ENCODE results near the gene GCSH. TPM values are rescaled to one million over a fixed set of nuclear protein-coding genes. Genes with fewer than 3 reads are reported as not detected.

The GCSH gene
- total and polyA plus RNA-seq, 2 of the 13 experiments (the other 11 are each of a cell fraction or from before 2014, with no cell fraction given) = 35.9 to 103 TPM

GRCh38 chr16:81035975-81036750, 60.0 kb downstream of the GCSH start (continued):
- TF ChIP-seq ZBED4 (CRISPR knock-in tag; IDR thresholded peaks at IDR 0.05; ENCODE audit: borderline replicate concordance) = no peak
- TF ChIP-seq ZFYVE20 (CRISPR knock-in tag; IDR thresholded peaks at IDR 0.05; ENCODE audit: borderline replicate concordance, low read depth) = no peak
- no peak for TF ChIP-seq NKX3-1 (CRISPR knock-in tag; IDR thresholded peaks at IDR 0.05)
- TF ChIP-seq KDM3A (CRISPR knock-in tag; IDR thresholded peaks at IDR 0.05; ENCODE audit: low read depth) = no peak
- TF ChIP-seq GRHL1 (CRISPR knock-in tag; conservative IDR thresholded peaks at IDR 0.05) = no peak
- no peak for TF ChIP-seq SIN3B (IDR thresholded peaks at IDR 0.05; ENCODE audit: low read length)
- no peak for TF ChIP-seq ATAD3A (CRISPR knock-in tag; IDR thresholded peaks at IDR 0.05)
- no peak for TF ChIP-seq GFI1 (CRISPR knock-in tag; IDR thresholded peaks at IDR 0.05; ENCODE audit: borderline replicate concordance)
- TF ChIP-seq ZNF292 (CRISPR knock-in tag; IDR thresholded peaks at IDR 0.05; ENCODE audit: borderline replicate concordance, low read depth) = no peak
- TF ChIP-seq SCMH1 (CRISPR knock-in tag; IDR thresholded peaks at IDR 0.05; ENCODE audit: borderline replicate concordance) = no peak
